H1 (cell line): ENCODE results near the gene FANK1.

ENCODE experiments used
- BRCA1 ChIP-seq: IDR thresholded peaks from 2 replicates; pipeline ENCODE4 v1.6.1; 2012; ENCODE audit warnings: low read depth, low read length, improper control_type of control experiment
- E2F6 ChIP-seq: IDR thresholded peaks from 2 replicates; pipeline ENCODE4 v1.6.1; 2012; ENCODE audit warnings: inconsistent platforms
- GTF2F1 ChIP-seq: IDR thresholded peaks from 2 replicates; pipeline ENCODE4 v1.6.1; 2012; ENCODE audit warnings: low read depth, low read length, improper control_type of control experiment, borderline replicate concordance
- POLR2A ChIP-seq, 2 experiments: IDR thresholded peaks; 1 replicate in 1 of 2; 2 replicates in 1 of 2; pipeline ENCODE4 v1.6.1; 2011; ENCODE audit warnings: low read depth in 2 of 2, low read length in 2 of 2, mild to moderate bottlenecking in 2 of 2; ENCODE audit errors: control extremely low read depth in 1 of 2
- TAF1 ChIP-seq: IDR thresholded peaks from 2 replicates; pipeline ENCODE4 v1.6.1; 2011; ENCODE audit warnings: mild to moderate bottlenecking, low read depth, low read length
- TF ChIP-seq, protein P1 (sequence below), 3 experiments: IDR thresholded peaks; 1 replicate in 2 of 3; 2 replicates in 1 of 3; pipeline versions ENCODE4 v1.5.1 to v1.6.1; 2011; ENCODE audit warnings: low read length in 3 of 3, mild to moderate bottlenecking in 3 of 3, inconsistent platforms in 2 of 3, low read depth in 1 of 3, moderate library complexity in 1 of 3; ENCODE audit not compliant: insufficient read depth in 1 of 3; ENCODE audit errors: control extremely low read depth in 1 of 3

DNA sequence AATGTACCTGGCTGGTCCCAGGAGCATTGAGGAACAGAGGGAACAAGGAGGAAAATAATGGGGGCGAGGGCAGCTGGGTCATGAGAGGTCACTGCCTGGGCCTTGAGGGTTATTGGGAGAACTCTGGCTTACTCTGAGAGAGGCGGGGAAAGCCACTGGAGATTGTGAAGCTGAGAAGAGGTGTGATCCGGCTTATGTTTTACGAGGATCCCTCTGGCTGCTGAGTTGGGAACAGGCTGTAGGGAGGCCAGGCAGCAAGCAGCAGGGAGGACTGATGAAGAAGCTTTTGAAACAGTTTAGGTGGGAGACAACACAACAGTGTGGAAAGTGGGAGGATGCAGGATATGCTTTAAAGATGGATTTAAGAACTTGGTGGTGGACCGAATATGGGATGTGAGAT lies 87.3 kb downstream of the FANK1 start:
- TF ChIP-seq, protein P1, sequence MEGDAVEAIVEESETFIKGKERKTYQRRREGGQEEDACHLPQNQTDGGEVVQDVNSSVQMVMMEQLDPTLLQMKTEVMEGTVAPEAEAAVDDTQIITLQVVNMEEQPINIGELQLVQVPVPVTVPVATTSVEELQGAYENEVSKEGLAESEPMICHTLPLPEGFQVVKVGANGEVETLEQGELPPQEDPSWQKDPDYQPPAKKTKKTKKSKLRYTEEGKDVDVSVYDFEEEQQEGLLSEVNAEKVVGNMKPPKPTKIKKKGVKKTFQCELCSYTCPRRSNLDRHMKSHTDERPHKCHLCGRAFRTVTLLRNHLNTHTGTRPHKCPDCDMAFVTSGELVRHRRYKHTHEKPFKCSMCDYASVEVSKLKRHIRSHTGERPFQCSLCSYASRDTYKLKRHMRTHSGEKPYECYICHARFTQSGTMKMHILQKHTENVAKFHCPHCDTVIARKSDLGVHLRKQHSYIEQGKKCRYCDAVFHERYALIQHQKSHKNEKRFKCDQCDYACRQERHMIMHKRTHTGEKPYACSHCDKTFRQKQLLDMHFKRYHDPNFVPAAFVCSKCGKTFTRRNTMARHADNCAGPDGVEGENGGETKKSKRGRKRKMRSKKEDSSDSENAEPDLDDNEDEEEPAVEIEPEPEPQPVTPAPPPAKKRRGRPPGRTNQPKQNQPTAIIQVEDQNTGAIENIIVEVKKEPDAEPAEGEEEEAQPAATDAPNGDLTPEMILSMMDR (IDR thresholded peaks at IDR 0.05; ENCODE audit: control extremely low read depth in 1 of 3, insufficient read depth in 1 of 3, low read depth in 1 of 3, low read length in 3 of 3): no peak
- TF ChIP-seq BRCA1 (no peak), TAF1 (no peak), E2F6 (no peak), POLR2A (IDR thresholded peaks at IDR 0.05; ENCODE audit: control extremely low read depth in 1 of 2, low read depth in 2 of 2, low read length in 2 of 2) (no peak), GTF2F1 (no peak)
